HG02943 (cell line): ENCODE data around the gene DRG2.

Source experiments
- ATAC-seq: cut with Tn5 transposase; IDR thresholded peaks from one replicate; pipeline ENCODE4 v1.9.1; 2021; ENCODE audit warnings: mild to moderate bottlenecking, low read depth, moderate library complexity; ENCODE audit not compliant: unreplicated experiment

DRG2 gene

DNA sequence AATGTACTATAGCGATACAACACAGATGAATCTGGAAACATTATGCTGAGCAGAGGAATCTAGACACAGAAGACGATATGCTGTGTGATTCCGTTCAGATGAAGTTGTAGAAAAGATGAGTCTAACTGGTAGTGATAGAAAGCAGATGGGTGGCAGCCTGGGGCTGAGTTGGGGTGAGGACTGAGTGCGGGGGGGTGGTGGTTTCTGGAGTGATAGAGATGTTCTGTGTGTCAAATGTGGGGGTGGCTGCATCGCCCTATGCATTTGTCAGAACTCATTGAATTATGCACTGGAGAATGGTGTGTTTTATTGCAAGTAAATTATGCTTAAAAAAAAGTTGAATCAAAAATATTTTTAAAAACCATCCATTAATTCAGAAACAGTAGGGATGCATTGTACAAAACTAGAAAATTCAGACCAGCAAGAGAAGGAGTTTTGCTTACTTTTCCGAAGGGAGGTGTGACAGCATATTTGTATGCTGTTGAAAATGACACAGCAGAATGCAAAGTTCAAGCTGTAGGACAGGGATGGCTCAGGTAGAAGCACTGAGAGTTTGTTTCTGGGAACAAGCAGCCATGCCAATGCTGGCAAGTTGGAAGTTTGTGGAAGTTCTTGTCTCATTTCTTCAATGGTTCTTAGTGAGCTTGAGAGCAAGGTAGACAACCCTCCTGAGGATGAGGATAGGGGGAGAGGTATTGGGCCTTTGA is 13.0 kb upstream of the DRG2 start:
- ATAC-seq = no peak

DNA sequence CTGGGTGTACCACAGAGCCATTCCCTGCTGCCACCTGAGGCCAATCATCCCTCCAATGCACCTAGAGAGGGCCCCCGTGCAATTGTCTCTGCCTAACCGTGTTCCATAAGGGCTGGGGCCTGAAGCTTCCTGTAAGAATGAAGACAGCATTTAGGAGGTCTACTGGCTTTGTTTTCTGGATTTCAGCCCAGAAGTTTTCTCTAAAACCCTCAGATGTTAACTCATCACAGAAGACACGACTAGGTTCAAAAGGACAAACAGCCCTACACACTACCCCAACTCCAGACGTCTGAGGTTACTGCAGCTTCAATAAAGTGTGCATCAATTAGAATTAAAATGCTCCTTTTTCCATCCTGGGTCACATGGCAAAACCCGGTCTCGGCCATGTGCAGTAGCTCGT is 10.8 kb upstream of the DRG2 start:
- ATAC-seq = no peak

GRCh38 chr17:18079543-18079942 is 8.2 kb upstream of the DRG2 start:
- no peak for ATAC-seq

- no peak for ATAC-seq
Observed at GRCh38 chr17:18084256-18084655, 3.5 kb upstream of the DRG2 start.

DNA sequence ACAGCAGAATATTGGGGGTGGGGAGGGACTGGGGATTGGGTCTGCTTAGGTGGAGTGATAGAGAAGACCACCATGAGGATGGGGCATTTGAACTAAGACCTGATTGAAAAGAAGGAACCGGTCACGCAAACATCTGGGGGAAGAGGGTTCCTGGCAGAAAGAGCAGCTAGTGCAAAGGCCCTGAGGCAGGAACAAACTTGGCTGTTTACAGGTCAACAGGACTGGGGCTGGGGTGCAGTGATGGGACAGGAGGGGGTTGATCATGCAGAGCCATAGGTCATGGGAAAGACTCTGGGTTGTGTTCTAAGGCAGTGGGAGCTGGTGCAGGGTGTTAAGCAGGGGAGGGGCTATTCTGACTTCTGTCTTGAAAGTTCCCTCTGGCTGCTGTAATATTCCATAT is 1.9 kb downstream of the DRG2 start:
- ATAC-seq = no peak

DNA sequence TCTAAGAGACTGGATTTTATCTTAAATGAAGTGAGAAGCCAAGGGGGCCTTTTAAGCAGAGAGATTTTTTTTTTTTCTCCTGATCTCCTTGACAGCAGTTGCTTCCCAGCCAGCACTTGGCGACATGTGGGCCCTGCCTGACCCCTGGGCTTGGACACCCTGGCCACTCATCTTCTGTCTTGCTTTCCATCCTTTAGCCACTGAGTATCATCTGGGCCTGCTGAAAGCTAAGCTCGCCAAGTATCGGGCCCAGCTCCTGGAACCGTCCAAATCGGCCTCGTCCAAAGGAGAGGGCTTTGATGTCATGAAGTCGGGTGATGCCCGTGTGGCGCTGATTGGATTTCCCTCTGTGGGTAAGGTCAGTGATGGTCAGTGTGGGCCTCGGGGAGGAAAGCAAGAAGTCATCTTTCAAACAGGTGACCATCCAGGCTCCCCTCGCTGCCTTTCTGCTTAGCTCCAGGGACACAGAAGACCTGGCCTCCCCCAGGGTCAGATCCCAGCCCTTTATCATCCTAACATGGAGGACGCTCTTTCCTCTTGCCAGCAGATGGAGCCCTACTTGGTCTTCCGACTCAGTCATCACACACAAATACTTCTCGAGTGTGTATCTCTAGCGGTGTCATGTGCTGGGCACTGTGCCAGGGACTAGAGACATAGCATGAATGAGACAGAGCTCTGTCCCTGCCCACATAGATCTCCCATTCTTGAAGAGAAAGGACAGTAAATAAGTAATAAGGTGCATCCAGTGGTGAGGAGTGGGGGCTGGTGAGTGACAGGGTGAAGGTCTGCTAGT is 6.1 kb downstream of the DRG2 start:
- ATAC-seq = no peak

DNA sequence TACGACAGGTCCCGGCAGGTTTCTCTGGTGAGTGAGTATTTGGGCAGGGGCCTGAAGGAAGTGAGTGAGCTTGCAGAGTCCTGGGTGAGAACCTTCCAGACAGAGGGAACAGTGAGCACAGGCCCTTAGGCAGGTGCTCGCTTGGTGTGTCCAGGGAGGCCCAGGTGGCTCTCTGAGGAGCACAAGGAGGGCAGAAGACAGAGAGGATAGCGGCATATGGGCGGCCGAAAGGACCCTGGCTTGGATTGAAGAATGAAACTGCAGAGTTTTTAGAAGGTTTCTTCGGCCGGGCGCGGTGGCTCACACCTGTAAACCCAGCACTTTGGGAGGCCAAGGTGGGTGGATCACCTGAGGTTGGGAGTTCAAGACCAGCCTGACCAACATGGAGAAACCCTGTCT is 6.7 kb downstream of the DRG2 start:
- ATAC-seq = no peak

- ATAC-seq = no peak
Observed at GRCh38 chr17:18099516-18099915, 11.8 kb downstream of the DRG2 start.

DNA sequence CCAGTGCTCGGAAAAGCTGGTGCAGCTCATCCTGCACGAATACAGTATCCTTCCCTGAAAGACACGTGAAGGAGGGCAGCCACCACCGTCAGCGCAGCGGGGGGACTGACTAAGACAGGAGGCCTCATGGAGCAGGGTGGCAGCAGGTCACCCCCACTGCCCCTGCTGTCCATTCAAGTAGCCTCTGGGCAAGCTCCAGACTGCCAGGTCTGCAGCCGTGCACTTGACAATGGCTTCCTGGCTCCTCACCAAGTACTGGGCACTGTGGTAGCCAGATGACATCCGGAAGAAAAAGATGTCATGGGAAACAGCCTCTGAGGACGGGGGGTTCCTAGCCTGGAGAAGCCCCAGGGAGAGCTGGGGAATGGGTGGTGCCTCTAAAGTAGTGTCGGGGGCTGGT is 12.9 kb downstream of the DRG2 start:
- no peak for ATAC-seq

DNA sequence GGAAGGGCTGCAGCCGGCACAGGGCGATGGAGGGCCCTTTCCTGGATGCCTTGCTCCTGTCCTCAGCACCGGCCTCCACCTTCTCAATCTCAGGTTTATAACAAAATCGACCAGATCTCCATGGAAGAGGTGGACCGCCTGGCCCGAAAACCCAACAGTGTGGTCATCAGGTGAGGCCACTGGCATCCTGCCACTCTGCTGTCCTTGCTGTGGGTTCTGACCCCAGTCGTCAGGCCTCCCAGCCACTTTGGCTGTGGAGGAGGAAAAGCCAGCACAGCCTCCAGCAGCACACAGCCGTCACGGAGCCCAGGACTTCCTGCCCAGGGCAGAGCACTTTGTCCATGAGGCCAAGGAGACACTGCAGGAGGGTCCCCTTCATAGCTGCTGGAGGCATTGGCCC is 14.1 kb downstream of the DRG2 start:
- no peak for ATAC-seq

DNA sequence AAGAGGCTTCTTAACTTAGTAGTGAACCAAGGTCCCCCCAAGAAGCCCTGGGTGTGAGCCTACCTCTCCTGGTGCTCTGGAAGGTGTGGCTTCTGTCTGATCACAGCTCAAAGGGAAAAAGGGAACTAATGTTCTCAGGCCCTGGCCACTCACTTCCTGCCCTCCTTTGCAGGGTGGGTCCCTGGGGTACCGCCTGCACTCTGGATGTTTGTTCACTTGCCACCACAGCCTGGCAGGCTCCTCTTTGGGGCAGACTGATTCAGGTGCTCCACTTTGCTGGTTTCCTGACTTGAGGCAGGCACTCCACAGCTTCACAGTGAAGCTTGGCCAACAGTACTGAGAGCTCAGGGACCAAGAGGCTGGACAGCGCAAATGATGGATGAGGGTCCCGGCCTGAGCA is 14.9 kb downstream of the DRG2 start:
- no peak for ATAC-seq

DNA sequence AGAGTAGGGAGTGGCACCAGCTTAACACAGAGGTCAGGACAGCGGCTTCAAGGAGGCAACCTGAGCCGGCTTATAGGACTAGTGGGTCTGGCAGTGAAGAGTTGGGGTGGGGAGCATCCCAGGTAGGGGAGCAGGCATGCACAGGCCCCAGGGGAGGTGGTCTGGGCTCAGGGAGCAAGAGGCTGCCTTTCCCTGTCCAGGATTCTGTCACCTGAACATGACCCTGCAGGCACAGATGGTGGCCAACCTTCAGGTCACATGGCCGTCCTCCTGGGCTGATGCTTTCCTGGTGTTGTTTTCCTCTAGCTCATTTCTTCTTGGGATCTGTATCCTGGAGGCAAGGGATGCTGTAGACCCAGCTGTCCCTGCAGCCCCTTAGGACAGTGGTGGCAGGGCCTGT is 17.3 kb downstream of the DRG2 start:
- ATAC-seq = no peak

- ATAC-seq = no peak
Observed at GRCh38 chr17:18105595-18105994, 17.8 kb downstream of the DRG2 start.

GRCh38 chr17:18106211-18106610 is 18.5 kb downstream of the DRG2 start:
- ATAC-seq = no peak

- no peak for ATAC-seq
Observed at GRCh38 chr17:18107061-18107790, 19.5 kb downstream of the DRG2 start.

DNA sequence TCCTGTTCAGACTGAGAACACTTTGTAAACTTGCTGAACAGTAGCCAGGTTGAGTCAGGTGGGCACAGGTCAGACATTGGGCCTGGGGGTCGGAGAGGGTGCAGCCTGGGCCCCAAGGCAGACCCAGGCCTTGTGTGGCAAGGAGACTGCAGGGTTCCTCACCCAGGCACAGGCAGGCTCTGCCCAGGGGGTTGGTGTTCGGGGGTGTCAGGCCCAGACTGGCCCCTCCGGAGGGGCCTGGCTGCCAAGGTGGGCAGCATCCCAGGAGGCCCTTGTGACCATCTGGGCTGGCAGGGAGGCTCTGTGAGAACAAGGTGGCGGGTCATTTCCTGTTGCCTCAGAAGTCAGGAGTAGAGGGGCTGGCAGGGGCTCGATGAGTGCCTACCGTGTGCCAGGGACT is 20.2 kb downstream of the DRG2 start:
- ATAC-seq = no peak

- ATAC-seq = no peak
Observed at GRCh38 chr17:18108401-18109312, 20.9 kb downstream of the DRG2 start, which contains the start of gene MYO15A. Gene MYO15A (plus strand): TSS chr17:18108756. CDS start chr17:18118801, 10,045 bp downstream.

GRCh38 chr17:18109935-18110485 is 22.3 kb downstream of the DRG2 start:
- ATAC-seq = no peak

GRCh38 chr17:18110636-18111145 is 22.9 kb downstream of the DRG2 start:
- no peak for ATAC-seq
